GM23248 (cell line): ENCODE data around the gene TRMT2A. TPM values are rescaled to one million over a fixed set of nuclear protein-coding genes. Genes with fewer than 3 reads are reported as not detected.

Experiments used
- DNase-seq: peaks from one replicate; pipeline ENCODE4 v3.0.0-alpha.2; 2015
- H2AFZ ChIP-seq: fragments of 200-600 bp; sonication (generic); 2 replicates; pipeline ENCODE4 v1.6.1; 2016; ENCODE audit warnings: antibody characterized with exemption
- H3F3A ChIP-seq: fragments of 200-600 bp; sonication (generic); 2 replicates; pipeline ENCODE4 v1.6.1; 2016; ENCODE audit warnings: mild to moderate bottlenecking, antibody characterized with exemption, mixed run types; ENCODE audit not compliant: insufficient read depth
- H3K27ac ChIP-seq: fragments of 200-600 bp; sonication (generic); 2 replicates; pipeline ENCODE4 v1.5.1; 2016; ENCODE audit warnings: mild to moderate bottlenecking
- H3K27me3 ChIP-seq: fragments of 200-600 bp; sonication (generic); replicated peaks from 2 replicates; pipeline ENCODE4 v1.6.1; 2016; ENCODE audit warnings: mild to moderate bottlenecking; ENCODE audit not compliant: insufficient read depth
- H3K36me3 ChIP-seq: fragments of 200-600 bp; sonication (generic); 2 replicates; pipeline ENCODE4 v1.6.1; 2016; ENCODE audit warnings: low read depth, mild to moderate bottlenecking
- H3K4me1 ChIP-seq: fragments of 200-600 bp; sonication (generic); 2 replicates; pipeline ENCODE4 v1.6.1; 2016; ENCODE audit warnings: mild to moderate bottlenecking; ENCODE audit not compliant: insufficient read depth
- H3K4me2 ChIP-seq: fragments of 200-600 bp; sonication (generic); one replicate; pipeline ENCODE4 v1.6.1; 2016; ENCODE audit warnings: mild to moderate bottlenecking; ENCODE audit not compliant: unreplicated experiment
- H3K4me3 ChIP-seq: fragments of 200-600 bp; sonication (generic); 2 replicates; pipeline ENCODE4 v1.5.1; 2016; ENCODE audit warnings: mild to moderate bottlenecking
- H3K79me2 ChIP-seq: fragments of 200-600 bp; sonication (generic); 2 replicates; pipeline ENCODE4 v1.6.1; 2016; ENCODE audit warnings: mild to moderate bottlenecking; ENCODE audit not compliant: insufficient read depth
- H3K9ac ChIP-seq: fragments of 200-600 bp; sonication (generic); 2 replicates; pipeline ENCODE4 v1.6.1; 2016; ENCODE audit warnings: mild to moderate bottlenecking
- H3K9me2 ChIP-seq: fragments of 200-600 bp; sonication (generic); 2 replicates; pipeline ENCODE4 v1.6.1; 2016; ENCODE audit warnings: mixed run types, mild to moderate bottlenecking, moderate library complexity; ENCODE audit not compliant: insufficient read depth
- H3K9me3 ChIP-seq: fragments of 200-600 bp; sonication (generic); one replicate; pipeline ENCODE4 v1.6.1; 2017; ENCODE audit warnings: low read depth
- H4K20me1 ChIP-seq: fragments of 200-600 bp; sonication (generic); 2 replicates; pipeline ENCODE4 v1.6.0; 2016; ENCODE audit not compliant: insufficient read depth
- EZH2 ChIP-seq: fragments of 200-600 bp; sonication (generic); IDR thresholded peaks from 2 replicates; pipeline ENCODE4 v1.6.1; 2018; ENCODE audit warnings: antibody characterized with exemption, mild to moderate bottlenecking; ENCODE audit not compliant: insufficient read depth, poor library complexity, severe bottlenecking
- EZH2phosphoT487 ChIP-seq: fragments of 200-600 bp; sonication (generic); IDR thresholded peaks from 2 replicates; pipeline ENCODE4 v1.6.1; 2018; ENCODE audit warnings: antibody characterized with exemption, moderate library complexity, mild to moderate bottlenecking, low read depth; ENCODE audit not compliant: insufficient read depth
- WGBS, 2 experiments: methylation state at CpG; one replicate each; pipeline ENCODE4 v1.1.6; 2015 to 2017; ENCODE audit warnings: low lambda C conversion rate in 2 of 2, low coverage in 1 of 2; ENCODE audit errors: missing lambda C conversion rate in 2 of 2; 5-methylcytosine and 5-hydroxymethylcytosine counted together
- in situ Hi-C: fragments of 300-500 bp; cut with MboI; formaldehyde crosslinking; loops from 2 replicates; pipeline ENCODE4 v1.15.0; 2020
- polyA plus RNA-seq: library from polyadenylated mRNA; unstranded; fragments of >200 nt; fragmentation: Nextera tagmentation; extraction: Ambion mirVana; gene quantifications from 2 replicates; pipeline ENCODE4 v1.2.1, GENCODE V29; 2016
- total RNA-seq: library from RNA; depleted of rRNA; stranded (reverse); fragments of >200 nt; shearing (Covaris generic); gene quantifications from 2 replicates; pipeline ENCODE4 v1.2.3, GENCODE V29; 2014

TRMT2A gene
- total and polyA plus RNA-seq, 2 experiments from 2014 or later: 42.2 to 72.0 TPM

DNA sequence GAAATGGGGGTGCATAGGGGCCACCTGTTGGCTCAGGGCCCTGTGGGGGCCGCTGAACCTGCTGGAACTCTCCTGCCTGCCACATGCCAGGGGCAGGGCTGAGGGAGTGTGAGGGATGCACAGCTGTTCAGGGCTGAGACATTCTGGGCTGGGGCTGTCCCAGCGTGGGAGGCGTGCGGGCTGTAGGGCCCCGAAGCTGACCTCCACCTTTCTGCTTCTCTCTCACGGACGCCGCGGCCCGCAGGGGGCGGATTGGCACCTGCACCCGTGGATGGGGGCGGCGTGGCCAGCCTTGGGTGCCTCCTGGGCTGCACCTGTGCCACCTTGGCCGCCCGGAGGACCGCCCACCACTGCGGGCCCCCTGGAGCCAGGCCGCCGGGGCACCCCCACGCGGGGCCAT is 29.8 kb upstream of the TRMT2A start:
- no peak overlapping the region for H3K4me3 ChIP-seq
- no peak overlapping the region for H3K9ac ChIP-seq
- no peaks in the 10 kb centered on the region for H4K20me1 ChIP-seq
- H3K4me2 ChIP-seq: no peak overlapping the region
- H3K79me2 ChIP-seq: no peaks in the 10 kb centered on the region
- no peak overlapping the region for H3K27ac ChIP-seq
- TF ChIP-seq EZH2 (no peak), EZH2phosphoT487 (no peak)
- peaks cover 6% of the 10 kb centered on the region for H3K4me1 ChIP-seq
- peaks cover 6% of the 10 kb centered on the region; the same call in 1 of the 2 replicates for H3F3A ChIP-seq
- in situ Hi-C loops: no loop called here
- WGBS, 2 experiments: 87 to 95% methylated on average over 10 to 13 of the region's 22 CpGs
- H3K9me2 ChIP-seq: no peaks in the 10 kb centered on the region
- no peaks in the 10 kb centered on the region for H3K9me3 ChIP-seq
- no peaks in the 10 kb centered on the region for H3K27me3 ChIP-seq
- DNase-seq: no peak
- H3K36me3 ChIP-seq: no peaks in the 10 kb centered on the region
- H2AFZ ChIP-seq: no peak overlapping the region

DNA sequence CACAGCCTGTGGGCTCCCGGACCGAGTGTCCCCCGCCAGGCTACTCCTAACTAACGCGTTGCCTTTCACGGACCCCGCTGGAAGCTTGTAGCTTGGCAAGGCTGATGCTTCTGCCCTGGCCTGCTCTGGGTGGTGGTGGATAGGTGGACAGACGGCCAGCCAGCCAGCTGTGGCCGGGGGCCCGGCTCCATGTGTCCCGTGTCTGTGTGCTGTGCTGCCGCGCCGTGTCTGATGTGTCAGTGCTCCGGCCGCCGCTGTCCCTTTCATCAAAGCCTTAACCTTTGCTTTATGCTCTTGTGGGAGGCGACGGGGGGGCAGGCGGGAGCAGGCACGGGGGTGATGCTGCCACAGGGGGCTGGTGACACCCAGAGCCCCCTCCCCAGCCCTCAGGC is 28.8 kb upstream of the TRMT2A start:
- WGBS, 2 experiments: 94 to 97% methylated on average over 17 to 21 of the region's 21 CpGs
- Histone ChIP-seq H3F3A (peaks cover 6% of the 10 kb centered on the region; the same call in 1 of the 2 replicates), H4K20me1 (no peaks in the 10 kb centered on the region), H3K36me3 (no peaks in the 10 kb centered on the region), H3K79me2 (no peaks in the 10 kb centered on the region; the same call in 1 of the 2 replicates), H3K9me3 (no peaks in the 10 kb centered on the region), H3K4me2 (no peak overlapping the region), H2AFZ (no peak overlapping the region), H3K4me3 (no peak overlapping the region), H3K27ac (no peak overlapping the region), H3K9ac (no peak overlapping the region), H3K27me3 (no peaks in the 10 kb centered on the region), H3K9me2 (no peaks in the 10 kb centered on the region), H3K4me1 (peaks cover 14% of the 10 kb centered on the region)
- DNase-seq: no peak
- no peak for TF ChIP-seq EZH2
- TF ChIP-seq EZH2phosphoT487: no peak
- in situ Hi-C loops: no loop called here

DNA sequence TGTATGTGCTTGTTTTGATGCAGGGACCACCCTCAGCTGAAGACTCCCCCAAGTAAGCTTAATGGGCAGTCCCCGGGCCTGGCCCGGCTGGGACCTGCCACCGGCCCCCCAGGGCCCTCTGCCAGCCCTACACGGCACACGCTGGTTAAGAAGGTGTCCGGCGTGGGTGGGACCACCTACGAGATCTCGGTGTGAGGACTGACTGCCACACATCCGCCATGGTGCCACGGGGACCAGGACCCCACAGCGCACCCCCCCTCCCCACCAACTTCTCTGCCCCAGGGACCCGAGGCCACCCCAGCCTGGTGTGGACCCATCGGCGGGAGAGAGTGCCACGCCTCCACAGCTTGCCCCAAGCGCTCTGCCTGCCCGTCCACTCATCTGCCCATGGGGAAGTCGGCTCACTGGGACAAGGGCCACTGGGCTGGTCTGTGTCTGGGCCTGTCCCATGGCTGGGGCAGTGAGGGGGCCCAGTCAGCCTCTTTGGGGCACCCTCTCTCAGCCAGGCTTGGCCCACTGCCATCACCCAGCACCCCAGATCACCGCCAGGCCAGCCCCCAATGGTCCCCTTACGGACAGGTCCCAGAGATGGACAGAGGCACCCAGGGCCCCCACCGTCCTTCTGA is 28.3 kb upstream of the TRMT2A start:
- H3K36me3 ChIP-seq: no peaks in the 10 kb centered on the region
- in situ Hi-C loops: no loop called here
- DNase-seq: no peak
- H3K9me2 ChIP-seq: no peaks in the 10 kb centered on the region
- H3K27ac ChIP-seq: no peak overlapping the region
- H3K4me3 ChIP-seq: no peak overlapping the region
- H3K9ac ChIP-seq: no peak overlapping the region
- H3K27me3 ChIP-seq: no peaks in the 10 kb centered on the region
- no peak overlapping the region for H2AFZ ChIP-seq
- no peaks in the 10 kb centered on the region; the same call in 1 of the 2 replicates for H3K79me2 ChIP-seq
- H3K4me1 ChIP-seq: peaks cover 14% of the 10 kb centered on the region
- TF ChIP-seq EZH2phosphoT487: no peak
- no peak for TF ChIP-seq EZH2
- 96% methylated on average over 14 to 22 of the region's 22 CpGs for WGBS, 2 experiments
- peaks cover 6% of the 10 kb centered on the region; the same call in 1 of the 2 replicates for H3F3A ChIP-seq
- no peaks in the 10 kb centered on the region for H4K20me1 ChIP-seq
- H3K4me2 ChIP-seq: no peak overlapping the region
- H3K9me3 ChIP-seq: no peaks in the 10 kb centered on the region

DNA sequence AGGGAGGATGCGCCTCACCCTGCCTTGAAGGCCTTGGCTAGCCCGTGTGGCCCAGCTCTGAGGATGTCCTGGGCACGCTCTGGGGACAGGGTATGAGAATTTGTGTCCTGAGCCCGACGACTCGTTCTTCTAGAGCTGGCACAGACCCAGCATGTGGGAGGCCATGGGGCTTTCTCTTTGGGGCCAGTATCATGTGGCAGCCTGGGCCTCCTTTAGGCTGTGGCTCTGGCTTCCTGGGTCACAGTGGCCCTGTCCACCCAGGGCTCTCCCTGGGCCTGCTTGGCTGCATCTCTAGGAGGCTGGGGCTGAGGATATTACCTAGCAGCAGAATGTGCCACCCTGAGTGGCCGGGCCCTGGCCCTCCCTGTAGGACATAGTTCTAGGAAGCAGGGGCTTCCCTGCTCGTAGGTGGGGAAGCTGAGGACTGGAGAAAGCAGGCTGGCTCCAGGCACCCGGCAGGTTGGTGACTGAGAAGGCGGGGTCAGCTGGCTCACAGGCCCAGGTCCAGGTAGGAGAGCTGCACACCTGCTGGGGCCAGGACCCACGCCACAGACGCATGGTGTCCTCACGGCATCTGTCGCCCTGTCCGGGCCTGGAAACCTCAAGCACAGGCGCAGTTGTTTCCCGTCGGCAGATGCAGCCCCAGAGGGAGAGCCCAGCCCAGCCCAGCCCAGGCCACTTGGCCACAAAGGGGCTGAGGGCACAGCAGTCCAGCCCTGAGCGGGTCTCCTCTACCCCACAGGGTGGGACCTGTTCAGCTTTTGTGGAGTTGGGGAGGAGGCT is 27.0 kb upstream of the TRMT2A start:
- in situ Hi-C loops: no loop called here
- H3K27ac ChIP-seq: no peak overlapping the region
- H2AFZ ChIP-seq: no peak overlapping the region
- H3K9ac ChIP-seq: no peak overlapping the region
- H3K36me3 ChIP-seq: no peaks in the 10 kb centered on the region
- H3F3A ChIP-seq: peaks cover 6% of the 10 kb centered on the region; the same call in 1 of the 2 replicates
- H3K9me3 ChIP-seq: no peaks in the 10 kb centered on the region
- H3K27me3 ChIP-seq: no peaks in the 10 kb centered on the region
- peaks cover 14% of the 10 kb centered on the region for H3K4me1 ChIP-seq
- H4K20me1 ChIP-seq: no peaks in the 10 kb centered on the region
- no peak for DNase-seq
- TF ChIP-seq EZH2phosphoT487: no peak
- TF ChIP-seq EZH2: no peak
- H3K9me2 ChIP-seq: no peaks in the 10 kb centered on the region
- WGBS, 2 experiments: 89% methylated on average over 19 of the region's 19 CpGs
- H3K4me3 ChIP-seq: no peak overlapping the region
- H3K4me2 ChIP-seq: no peak overlapping the region
- peaks cover 8% of the 10 kb centered on the region for H3K79me2 ChIP-seq
